Activated T-helper 1 cell treated with anti-CD3 and anti-CD28 coated beads, Interleukin-12 subunit alpha, Interleukin-12 subunit beta, Interleukin-2, Interleukin-4 antibody, amounts not matched to agents 30 ng/mL and 10 ng/mL and 1 ng/mL, durations not matched to agents 14 hours and 24 hours and 36 hours (primary cell): Measurements from ENCODE around the gene LAMA5. TPM values are rescaled to one million over a fixed set of nuclear protein-coding genes. Genes with fewer than 3 reads are reported as not detected.

Experiments used
- total RNA-seq: library from RNA; stranded (reverse); gene quantifications from 2 replicates; pipeline ENCODE4 v1.2.3, GENCODE V29; 2022

Gene LAMA5
- total RNA-seq, 1 donor from 2014 or later: 0.83 TPM

Other genes starting within 250 kb of the LAMA5 start
- gene LSM14B, start 244.8 kb downstream of the LAMA5 start, total RNA-seq: 39.6 and 43.2 TPM in 2 replicates
- 444 and 450 TPM in 2 replicates for gene PSMA7, start 223.9 kb downstream of the LAMA5 start, total RNA-seq
- 24.3 and 29.4 TPM in 2 replicates for gene SS18L1, start 223.5 kb downstream of the LAMA5 start, total RNA-seq
- 45.4 and 46.3 TPM in 2 replicates for gene MTG2, start 184.3 kb downstream of the LAMA5 start, total RNA-seq
- gene HRH3, start 147.0 kb downstream of the LAMA5 start, total RNA-seq: not detected in 2 replicates
- 27.0 and 31.6 TPM in 2 replicates for gene OSBPL2, start 128.8 kb downstream of the LAMA5 start, total RNA-seq
- gene ADRM1, start 64.3 kb downstream of the LAMA5 start, total RNA-seq: 181 and 188 TPM in 2 replicates
- gene RPS21, start 19.8 kb upstream of the LAMA5 start, total RNA-seq: 1,907 and 1,920 TPM in 2 replicates
- 12.9 and 15.7 TPM in 2 replicates for gene CABLES2, start 40.0 kb upstream of the LAMA5 start, total RNA-seq
- not detected in 2 replicates for gene RBBP8NL, start 60.2 kb upstream of the LAMA5 start, total RNA-seq
- gene GATA5, start 108.7 kb upstream of the LAMA5 start, total RNA-seq: not detected in 2 replicates